Cerebellar nuclear complex (tissue), 1 donor: ENCODE measurements around the gene EFS.

Experiments used
- DNase-seq, 2 experiments: peaks; one replicate each; lab custom pipeline; 2025; lab: John Stamatoyannopoulos, UW

The EFS gene

DNA sequence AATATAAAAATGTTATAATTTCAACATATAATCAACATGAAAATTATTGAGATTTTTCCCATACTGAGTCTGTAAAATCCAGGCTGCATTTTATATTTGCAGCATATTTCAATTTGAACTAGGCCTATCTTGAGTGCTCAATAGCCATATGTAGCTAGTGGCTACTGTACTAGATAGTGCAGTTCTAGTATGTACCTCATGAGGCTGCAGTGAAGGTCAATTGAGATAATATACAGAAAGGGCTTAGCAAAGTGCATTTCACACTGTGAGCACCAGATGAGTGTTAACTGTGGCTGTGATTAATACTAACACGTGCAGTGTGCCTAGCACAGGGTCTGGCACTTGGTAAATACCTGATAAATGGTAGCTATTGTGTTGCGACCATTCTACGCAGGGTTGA, 6.9 kb downstream of the EFS start:
- DNase-seq = no peak

DNA sequence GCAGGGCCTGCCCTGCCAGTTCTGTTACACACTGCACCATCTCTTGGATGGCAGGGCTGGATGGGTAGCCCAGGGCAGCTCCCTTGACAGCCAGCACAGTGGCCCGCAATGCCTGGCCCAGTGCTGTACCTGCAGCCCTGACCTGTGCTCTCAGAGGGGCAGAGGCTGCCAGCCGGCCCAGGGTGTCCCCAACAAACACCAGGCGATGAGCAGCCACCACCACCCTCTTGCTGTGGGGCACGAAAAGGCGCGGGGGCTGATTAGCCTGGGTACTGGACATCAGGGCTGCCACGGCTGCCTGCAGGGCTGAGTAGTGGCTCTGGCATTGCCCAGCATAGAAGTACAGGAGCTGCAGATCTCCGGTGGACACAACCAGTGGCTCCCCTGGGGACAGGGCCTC, 7.7 kb downstream of the EFS start:
- DNase-seq = no peak

DNA sequence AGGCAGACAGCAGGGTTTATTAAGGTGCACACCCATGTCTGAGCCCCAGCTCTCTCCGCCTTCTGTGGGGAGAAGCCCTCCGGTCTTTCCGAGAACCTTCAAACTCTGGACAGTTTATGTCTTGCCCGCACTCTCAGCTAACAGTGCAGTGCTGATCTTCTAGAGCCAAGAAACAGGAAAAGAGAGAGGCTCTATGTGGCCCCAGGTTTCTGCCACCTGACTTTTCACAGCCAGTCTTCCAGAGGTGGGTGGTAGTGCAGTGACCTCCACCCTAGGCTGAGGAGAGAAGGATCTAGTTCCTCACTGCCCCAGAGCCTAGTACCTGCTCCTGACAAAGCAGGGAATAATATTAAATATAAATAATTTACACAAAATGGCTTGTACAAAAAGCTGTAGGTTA, 8.3 kb downstream of the EFS start:
- DNase-seq = no peak

DNA sequence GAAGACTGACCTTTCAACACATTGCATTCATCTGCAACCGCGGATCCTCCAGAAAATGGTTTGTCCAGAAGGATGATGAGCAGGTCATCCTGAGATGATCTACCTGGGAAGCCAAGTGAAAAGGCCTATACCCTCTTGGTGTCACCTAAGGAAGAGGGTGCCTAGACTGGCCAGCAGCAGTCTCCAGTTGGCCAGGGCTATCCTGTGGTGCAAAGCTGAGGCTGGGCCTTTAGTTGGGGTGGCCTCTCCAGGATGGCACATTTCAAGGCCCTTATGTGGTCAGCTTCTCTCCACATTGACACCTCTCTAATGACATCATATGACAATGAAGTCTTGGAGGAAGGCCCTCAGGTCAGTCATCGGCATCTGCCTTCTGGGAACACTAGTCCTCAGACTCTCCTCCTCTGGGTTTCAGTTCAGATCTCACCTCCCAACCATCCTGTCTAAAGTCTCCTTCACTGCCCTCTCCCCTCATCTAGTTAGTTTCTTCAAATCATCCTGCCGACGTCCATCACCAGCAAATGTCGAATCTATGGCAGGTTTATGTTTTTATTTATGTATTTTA, 9.0 kb downstream of the EFS start:
- no peak for DNase-seq

DNA sequence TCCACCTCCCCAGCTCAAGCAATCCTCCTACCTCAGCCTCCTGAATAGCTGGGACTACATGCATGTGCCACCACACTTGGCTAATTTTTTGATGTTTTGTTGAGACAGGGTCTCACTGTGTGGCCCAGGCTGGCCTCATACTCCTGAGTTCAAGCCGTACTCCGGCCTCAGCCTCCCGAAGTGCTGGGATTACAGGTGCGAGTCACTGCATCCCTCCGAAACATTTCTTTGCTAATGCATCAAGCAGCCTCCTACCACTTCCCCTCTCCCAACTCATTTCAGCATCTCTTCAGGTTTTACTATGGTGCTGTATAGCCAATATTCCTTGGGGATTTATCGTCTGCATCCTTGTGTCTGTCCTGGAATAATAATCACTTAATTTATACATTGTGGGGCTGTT, 10.0 kb downstream of the EFS start:
- no peak for DNase-seq

DNA sequence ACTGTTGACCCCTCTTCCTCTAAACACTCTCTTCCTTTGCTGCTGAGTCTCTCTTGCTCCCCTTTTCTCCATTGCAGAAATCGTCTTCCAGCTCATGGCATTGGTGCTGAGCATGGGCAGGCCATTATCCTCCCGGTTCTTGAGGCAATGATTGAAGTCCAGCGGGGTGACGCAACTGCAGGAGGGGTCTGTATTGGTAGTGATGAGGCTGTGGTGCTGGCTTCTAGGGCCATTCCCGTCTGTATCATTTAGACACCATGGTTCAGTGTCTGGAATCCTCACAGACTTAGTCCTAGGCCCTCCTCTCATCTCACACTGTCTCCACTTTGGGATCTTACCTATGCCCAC, 11.6 kb downstream of the EFS start:
- no peak for DNase-seq

DNA sequence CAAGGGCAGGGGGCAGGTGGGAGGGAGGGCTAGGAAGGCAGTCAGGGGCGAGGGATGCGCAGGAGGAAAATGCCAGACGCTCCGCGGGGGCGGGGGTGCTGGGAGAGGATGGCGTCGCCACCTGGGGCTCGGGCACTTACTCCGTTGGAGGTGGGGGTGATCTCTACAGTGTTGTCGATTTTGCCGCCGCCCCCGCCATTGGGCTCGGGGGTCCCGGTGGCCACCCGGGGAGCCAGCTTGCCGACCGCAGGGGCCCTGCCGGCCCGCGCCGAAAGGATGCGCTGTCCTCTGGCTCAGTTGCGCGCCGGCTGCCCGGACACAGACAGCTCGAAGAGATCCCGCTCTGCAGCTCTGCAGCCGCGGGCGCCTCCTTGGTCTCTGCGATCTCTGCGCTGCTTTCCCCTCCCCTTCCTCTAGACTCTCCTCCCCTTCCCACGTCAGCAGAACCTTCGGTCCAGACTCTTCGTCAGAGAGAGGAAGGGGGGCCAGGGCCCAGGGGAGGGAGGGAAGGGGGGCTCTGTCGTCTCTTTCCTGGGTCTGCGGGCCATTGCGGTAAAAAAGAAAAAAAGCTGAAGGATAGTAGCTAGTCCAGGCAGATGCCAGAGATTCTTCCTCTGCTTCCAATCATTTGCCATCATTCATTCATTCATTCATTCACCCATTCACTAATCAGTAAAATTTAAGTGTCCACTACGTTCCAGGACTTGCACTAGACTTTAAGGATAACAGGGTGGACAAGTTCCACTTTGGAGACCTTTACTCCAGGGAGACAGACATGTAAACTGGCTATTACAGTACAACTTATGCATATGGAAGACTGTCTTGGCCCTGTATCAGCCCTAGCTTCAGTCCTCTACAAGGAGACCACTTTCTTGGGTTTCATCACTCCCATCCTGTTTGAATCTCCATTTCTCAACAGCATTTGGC, 12.2 kb downstream of the EFS start, which contains the start of gene SLC22A17:
SLC22A17 (minus strand) TSS at position 382 of the 927 bp plus-strand sequence.
- DNase-seq = peak in 1 of 2 experiments; percentile 83

DNA sequence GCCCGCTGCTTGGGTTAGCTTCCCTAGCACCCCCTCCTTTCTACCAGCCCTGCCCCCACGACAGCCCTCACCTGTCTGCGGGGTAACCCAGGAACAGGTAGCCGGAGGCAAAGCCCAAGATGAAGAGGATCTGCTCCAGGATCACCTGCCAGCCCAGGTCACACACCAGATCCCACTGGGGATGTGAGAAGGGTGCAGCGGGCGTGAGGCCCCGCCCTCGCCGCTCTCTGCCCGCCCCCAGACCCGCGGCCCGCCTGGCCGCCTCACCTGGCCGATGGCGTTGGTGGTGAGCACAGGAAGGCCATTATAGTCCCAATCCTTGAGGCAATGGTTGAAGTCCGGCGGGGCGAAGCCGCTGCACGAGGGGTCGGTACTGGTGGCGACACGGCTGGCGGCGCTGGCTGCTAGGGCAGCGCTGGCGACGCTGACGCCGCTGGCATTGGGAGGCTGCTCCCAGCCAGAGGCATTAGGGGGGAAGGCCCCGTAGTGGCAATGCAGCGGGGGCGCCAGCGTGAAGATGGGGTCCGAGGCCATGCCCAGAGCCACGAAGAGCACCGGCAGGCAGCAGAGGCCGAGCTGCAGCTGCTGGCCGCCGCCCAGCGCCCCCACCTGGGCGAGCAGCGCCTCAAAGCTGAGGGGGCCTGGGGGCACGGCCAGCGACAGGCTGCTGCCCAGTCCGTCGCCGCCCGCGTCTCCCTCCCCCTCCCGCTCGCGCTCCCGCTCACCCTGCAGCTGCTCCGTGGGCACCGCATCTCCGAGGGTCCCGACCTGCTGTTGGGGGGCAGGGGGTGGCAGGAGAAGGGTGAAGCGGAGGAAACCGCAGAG, 13.1 kb downstream of the EFS start:
- DNase-seq = no peak

DNA sequence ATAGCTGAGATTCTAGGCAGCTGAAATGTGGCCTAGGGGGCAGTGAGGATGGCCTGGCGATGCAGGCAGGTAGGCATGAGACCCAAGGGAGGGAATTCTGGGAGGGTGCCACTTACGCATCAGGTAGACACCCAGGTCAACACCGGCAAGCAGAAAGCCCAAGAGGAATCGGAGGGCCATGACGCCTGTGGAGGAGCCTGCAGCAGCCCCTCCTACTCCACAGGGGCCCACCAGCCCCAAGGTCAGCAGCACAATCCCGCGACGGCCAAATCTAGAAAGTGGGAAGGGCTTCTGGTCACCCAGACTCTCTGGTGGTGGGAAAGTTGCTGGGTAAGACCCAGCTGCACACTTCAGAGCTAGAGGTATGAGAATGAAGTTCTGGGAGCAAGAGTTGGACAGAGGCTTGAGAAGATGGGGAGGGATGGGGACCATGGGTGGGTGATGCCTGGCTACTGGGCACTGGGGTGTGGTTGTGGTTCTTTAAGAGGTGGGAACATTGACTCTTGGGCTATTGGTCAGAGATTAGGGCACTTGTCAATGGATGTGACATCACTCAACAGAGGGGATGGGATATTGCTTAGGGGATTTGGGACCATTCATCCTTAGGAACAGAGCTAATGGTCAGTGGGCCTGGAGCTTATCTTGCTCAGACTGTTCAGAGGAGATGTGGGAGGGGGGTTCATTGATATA, 15.7 kb downstream of the EFS start:
- DNase-seq = no peak

DNA sequence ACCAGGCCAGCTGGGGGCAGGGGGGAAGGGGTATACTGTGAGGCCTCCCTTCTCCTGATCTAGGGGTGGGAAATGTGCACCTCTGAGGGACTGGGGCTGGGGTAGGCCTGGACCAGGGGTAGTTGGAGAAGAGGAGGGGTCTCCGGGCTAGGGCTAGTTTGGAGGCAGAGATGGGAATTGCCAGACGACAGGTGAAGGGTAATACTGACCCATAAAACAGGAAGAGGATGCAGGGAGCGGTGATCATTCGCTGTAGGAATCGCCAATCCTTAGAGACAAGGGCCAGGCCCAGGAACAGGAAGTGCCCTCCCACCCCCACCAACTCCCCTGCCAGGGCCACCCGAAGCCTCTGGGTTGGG, 16.7 kb downstream of the EFS start:
- DNase-seq = no peak

DNA sequence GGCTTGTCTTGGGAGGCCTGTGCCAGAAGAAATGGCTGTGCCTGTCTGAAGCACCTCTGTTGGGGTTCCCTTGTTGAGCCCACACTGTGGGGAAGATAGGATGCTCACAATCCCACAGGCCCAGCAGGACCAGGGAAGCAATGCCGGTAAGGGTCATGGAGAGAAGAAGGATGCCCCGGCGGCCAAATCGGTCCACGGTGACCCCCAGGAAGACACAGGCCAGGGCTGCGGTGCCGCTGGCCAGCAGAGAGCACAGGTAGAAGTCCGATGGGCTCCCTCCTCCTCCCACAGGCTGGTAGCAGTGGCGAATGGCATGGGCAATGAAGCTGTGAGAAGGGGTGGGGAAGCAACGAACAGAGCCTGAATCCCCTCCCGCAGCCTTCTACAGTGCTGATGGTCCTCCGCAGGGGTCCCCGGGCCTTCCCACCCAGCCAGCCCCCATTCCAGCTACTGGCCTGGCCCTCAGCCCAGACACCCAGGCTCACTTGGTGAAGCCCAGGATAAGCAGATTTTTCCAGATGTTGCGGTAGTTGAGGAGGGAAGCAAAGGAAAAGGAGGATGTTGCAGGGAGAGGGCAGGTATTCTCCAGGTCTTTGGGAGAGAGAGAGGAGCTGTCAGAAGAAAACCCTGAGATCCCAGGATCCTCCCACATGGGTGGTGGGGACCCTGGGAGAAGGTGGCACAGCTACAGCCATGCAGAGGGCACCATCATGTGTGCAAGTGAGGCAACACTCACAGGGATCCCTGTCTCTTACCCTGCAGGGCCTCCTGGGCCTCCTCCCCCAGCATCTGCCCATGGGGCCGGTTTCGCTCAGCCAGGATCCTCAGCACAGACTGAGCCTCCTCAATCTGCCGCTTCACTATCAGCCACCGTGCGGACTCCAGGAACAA, 17.3 kb downstream of the EFS start:
- no peak for DNase-seq

DNA sequence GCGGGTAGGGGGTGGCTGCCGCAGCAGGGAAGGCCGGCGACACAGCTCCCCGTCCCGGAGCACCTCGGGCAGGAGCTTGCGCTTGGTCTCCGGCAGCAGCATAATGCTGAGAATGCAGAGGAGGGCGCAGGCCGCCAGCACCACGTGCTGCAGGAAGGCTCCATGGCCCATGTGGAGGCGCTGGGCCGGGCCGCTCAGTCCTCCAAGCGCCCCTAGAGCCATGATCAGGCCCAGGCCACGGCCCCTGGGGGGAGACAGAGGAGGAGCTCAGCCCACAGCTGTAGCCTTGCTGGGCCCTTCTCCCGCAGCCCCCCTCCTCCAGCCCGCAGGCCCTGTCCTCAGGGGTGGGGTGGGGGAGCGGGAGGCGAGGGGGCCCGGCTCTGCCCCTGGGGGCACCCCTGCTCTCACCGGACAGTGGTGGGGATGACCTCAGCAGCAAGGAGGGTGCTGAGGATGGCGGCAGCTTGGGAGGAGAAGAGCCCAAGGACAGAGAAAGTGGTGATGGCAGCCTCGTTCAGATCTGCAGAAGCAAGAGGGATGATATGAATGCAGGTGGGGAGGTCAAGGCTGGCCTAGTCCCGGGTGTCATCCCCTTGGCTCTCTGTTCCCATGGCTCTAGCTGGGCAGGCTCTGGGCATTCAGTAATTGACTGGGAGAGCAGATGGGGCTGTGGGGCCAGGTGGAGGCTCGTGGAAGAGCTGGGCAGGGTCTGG, 18.1 kb downstream of the EFS start:
- DNase-seq = no peak

DNA sequence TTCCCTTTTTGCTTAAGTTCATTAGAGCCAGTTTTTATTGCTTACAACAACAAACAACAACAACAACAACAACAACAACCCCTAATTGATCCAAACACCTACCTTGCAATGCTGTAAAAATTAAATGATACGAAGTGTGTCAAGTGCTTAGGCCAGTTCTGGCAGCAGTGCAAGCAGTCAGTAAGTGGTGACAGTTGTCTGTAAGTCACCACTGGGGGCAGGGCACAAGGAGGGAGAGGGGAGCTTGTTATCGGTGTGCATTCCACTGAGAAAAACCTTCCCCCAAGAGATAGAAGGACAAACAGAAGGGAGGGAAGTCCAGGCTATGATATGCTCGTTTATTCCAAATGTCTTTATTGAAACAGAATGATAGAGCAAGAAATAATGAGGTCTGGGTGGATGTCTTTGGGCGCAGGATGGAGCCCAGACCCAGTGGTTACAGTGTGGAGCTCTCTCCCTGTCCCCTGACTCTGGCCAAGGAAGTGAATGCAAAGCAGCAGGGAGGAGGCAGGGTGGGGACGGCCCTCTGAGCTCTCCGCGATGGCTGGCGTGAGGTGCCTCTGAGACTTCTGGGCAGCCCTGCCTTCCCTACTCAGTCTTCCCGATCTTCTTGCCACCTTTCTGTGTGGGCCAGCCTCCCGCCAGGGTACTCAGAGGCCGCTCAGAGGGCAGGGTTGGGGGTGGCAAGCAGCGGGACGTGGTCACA, 18.8 kb downstream of the EFS start:
- DNase-seq = no peak

DNA sequence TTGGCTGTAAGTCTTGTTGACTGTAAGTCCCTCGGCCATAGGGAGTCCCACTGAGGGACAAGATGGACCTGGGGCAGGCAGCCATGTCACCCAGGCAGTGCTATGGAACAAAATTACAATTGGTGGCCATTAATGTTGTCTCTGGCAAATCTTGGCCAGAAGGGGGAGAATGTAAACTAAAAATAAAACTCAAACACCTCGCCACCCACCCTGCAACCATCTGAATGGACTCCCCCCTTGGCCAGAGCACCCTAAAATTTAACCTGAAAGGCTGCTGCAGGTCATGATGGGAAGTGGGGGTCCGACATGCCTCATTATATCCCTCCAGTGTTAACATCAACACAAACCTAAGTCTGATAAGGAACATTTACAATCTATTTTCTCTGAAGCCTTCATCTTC, 20.5 kb downstream of the EFS start:
- DNase-seq = no peak

DNA sequence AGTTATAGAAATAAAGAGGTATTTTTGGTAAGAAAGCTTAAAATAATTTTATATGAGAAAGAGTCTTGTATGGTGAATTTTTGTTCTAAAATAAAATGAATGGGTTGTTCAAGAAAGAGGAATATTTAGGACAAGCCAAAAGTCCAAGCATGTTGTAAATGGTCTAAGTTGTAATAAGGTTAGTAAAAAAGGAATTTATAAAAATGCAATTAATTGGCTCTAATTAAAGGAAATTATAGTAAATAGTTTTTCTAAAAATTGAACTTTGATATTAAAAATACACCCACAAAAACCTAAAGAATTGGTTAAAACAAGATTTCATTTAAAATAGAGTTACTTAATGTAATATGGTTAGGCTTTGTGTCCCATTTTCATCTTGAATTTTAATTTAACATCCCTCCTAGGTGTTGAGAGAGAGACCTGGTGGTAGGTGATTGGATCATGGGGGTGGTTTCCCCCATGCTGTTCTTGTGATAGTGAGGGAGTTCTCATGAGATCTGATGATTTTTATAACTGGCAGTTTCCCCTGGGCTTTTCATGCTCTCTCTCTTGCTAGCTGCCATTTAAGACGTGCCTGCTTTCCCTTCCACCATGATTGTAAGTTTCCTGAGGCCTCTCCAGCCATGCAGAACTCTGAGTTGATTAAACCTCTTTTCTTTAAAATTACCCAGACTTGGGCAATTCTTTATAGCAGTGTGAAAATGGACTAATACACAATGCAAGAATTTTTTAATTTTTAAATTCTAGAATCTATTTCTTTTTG, 25.3 kb downstream of the EFS start:
- DNase-seq = no peak

DNA sequence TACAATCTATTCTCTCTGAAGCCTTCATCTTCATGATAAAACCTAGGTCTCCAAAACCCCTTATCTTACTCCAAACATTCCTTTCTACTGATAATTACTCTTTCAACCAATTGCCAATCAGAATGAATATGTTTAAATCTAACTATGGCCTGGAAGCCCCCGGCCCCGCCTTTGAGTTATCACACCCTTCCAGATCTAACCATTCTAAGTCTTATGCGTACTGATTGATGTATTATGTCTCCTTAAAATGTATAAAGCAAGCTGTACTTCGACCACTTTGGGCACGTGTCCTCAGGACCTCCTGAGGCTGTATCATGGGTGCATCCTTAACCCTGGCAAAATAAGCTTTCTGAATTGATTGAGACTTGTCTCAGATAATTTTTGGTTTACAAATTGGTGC, 29.3 kb downstream of the EFS start:
- DNase-seq = no peak

DNA sequence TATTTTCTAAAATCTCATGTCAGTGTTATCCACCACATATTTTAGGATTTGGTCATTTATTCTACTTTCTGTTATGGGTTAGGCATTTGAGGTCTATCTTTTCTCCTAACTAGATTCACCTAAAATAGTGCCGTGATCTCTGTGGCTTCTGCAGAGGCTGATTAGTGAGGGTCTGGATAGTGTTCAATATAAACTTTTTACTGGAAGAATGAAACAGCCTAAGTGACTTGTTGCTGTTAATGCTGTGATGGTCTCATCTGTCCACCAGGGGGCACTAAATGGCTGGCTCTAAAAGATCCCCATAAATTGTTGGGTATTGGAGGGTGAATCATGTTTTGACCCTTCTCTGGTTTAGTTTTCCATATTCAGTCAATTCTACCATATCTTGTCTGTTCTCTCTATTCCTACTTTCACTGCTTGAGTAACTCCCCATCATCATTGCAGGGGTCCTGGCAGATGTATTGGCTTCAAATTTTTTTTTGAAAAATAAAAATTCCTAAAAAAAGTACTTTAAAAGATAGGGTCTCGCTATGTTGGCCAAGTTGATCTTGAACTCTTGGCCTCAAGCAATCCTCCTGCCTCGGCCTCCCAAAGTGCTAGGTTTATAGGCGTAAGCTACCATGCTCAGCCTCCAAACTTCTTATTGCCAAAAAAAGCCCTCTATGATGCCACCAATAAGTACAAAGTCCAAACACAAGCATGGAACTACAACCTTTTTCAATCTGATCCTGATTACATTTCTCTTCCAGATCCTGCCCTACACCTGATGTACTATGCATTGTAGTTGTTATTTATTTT, 36.8 kb downstream of the EFS start:
- DNase-seq = peak in 1 of 2 experiments; percentile 26
